ENCODE results near the gene UTS2. TPM values are rescaled to one million over a fixed set of nuclear protein-coding genes. Genes with fewer than 3 reads are reported as not detected.

Gene UTS2
- total RNA-seq, 3 donors from 2014 or later = 1.6 TPM; not detected in 2

GRCh38 chr1:7833035-7833434, 19.8 kb downstream of the UTS2 start:
- Histone ChIP-seq H3K9me3 (no peaks in the 10 kb centered on the region), H3K27me3 (no peaks in the 10 kb centered on the region), H3K36me3 (peaks cover 6% of the 10 kb centered on the region), H3K27ac (no peak overlapping the region), H3K4me1 (no peaks in the 10 kb centered on the region), H3K4me3 (no peak overlapping the region)
- TF ChIP-seq, protein P1, sequence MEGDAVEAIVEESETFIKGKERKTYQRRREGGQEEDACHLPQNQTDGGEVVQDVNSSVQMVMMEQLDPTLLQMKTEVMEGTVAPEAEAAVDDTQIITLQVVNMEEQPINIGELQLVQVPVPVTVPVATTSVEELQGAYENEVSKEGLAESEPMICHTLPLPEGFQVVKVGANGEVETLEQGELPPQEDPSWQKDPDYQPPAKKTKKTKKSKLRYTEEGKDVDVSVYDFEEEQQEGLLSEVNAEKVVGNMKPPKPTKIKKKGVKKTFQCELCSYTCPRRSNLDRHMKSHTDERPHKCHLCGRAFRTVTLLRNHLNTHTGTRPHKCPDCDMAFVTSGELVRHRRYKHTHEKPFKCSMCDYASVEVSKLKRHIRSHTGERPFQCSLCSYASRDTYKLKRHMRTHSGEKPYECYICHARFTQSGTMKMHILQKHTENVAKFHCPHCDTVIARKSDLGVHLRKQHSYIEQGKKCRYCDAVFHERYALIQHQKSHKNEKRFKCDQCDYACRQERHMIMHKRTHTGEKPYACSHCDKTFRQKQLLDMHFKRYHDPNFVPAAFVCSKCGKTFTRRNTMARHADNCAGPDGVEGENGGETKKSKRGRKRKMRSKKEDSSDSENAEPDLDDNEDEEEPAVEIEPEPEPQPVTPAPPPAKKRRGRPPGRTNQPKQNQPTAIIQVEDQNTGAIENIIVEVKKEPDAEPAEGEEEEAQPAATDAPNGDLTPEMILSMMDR (IDR thresholded peaks at IDR 0.05) = no peak
- TF ChIP-seq POLR2A (IDR thresholded peaks at IDR 0.05) (no peak), POLR2AphosphoS5 (IDR thresholded peaks at IDR 0.05) (no peak)
- DNase-seq (ENCODE audit: low spot score in 2 of 2) = no peak
- intact Hi-C loops (cut with DNase I; ENCODE audit: low total_unique reads) = no loop called here

GRCh38 chr1:7831458-7831857, 21.4 kb downstream of the UTS2 start:
- H3K27ac ChIP-seq = no peak overlapping the region
- no peak for DNase-seq (ENCODE audit: low spot score in 2 of 2)
- no peaks in the 10 kb centered on the region for H3K27me3 ChIP-seq
- no peak overlapping the region for H3K4me3 ChIP-seq
- H3K4me1 ChIP-seq = no peaks in the 10 kb centered on the region
- no peaks in the 10 kb centered on the region for H3K9me3 ChIP-seq
- TF ChIP-seq, protein P1 (IDR thresholded peaks at IDR 0.05) = no peak
- TF ChIP-seq POLR2AphosphoS5 (IDR thresholded peaks at IDR 0.05) (no peak), POLR2A (IDR thresholded peaks at IDR 0.05) (no peak)
- H3K36me3 ChIP-seq = peaks cover 6% of the 10 kb centered on the region
- intact Hi-C loops (cut with DNase I; ENCODE audit: low total_unique reads) = no loop called here

GRCh38 chr1:7827126-7827955, 25.5 kb downstream of the UTS2 start:
- H3K27ac ChIP-seq = no peak overlapping the region
- no peaks in the 10 kb centered on the region for H3K4me1 ChIP-seq
- peak overlapping the region in 1 of 3 donors; percentile 23 for H3K4me3 ChIP-seq

DNA sequence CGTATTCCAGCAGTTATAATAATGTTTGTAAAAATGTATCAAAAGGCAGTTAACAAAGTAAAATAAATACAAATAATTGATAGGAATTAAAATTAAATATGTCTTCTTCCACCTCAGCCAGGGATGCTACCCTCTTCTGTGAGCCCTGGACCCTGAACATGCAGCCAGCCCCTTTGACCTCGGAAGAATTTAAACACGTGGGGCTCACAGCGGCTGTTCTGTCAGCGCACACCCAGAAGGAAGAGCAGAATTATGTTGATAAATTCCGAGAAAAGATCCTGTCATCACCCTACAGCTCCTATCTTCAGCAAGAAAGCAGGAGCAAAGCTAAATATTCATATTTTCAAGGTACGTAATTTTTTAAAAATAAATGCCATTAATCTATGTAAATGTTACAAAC, 26.5 kb downstream of the UTS2 start:
- TF ChIP-seq, protein P1 (IDR thresholded peaks at IDR 0.05) = no peak
- TF ChIP-seq POLR2A (IDR thresholded peaks at IDR 0.05) = no peak
- TF ChIP-seq POLR2AphosphoS5 (IDR thresholded peaks at IDR 0.05) = no peak

More at GRCh38 chr1:7827126-7827955, 25.5 kb downstream of the UTS2 start:
- intact Hi-C loops (cut with DNase I; ENCODE audit: low total_unique reads) = no loop called here
- H3K9me3 ChIP-seq = no peaks in the 10 kb centered on the region
- TF ChIP-seq POLR2A (IDR thresholded peaks at IDR 0.05) = no peak
- TF ChIP-seq, protein P1 (IDR thresholded peaks at IDR 0.05) = no peak
- H3K27me3 ChIP-seq = no peaks in the 10 kb centered on the region
- no peak for DNase-seq (ENCODE audit: low spot score in 2 of 2)
- peaks cover 6% of the 10 kb centered on the region for H3K36me3 ChIP-seq

GRCh38 chr1:7824701-7825100, 28.2 kb downstream of the UTS2 start:
- TF ChIP-seq POLR2A (IDR thresholded peaks at IDR 0.05) = no peak
- TF ChIP-seq POLR2AphosphoS5 (IDR thresholded peaks at IDR 0.05) = no peak
- TF ChIP-seq, protein P1 (IDR thresholded peaks at IDR 0.05) = no peak
- intact Hi-C loops (cut with DNase I; ENCODE audit: low total_unique reads) = no loop called here
- H3K4me1 ChIP-seq = no peaks in the 10 kb centered on the region
- no peak overlapping the region for H3K27ac ChIP-seq
- H3K4me3 ChIP-seq = no peak overlapping the region
- peaks cover 6% of the 10 kb centered on the region for H3K36me3 ChIP-seq
- no peak for DNase-seq (ENCODE audit: low spot score in 2 of 2)
- no peaks in the 10 kb centered on the region for H3K9me3 ChIP-seq
- no peaks in the 10 kb centered on the region for H3K27me3 ChIP-seq

More for the DNA sequence above, 26.5 kb downstream of the UTS2 start:
- Histone ChIP-seq H3K27ac (no peak overlapping the region), H3K4me1 (no peaks in the 10 kb centered on the region), H3K27me3 (no peaks in the 10 kb centered on the region), H3K36me3 (peaks cover 6% of the 10 kb centered on the region), H3K4me3 (no peak overlapping the region), H3K9me3 (no peaks in the 10 kb centered on the region)
- intact Hi-C loops (cut with DNase I; ENCODE audit: low total_unique reads) = no loop called here
- DNase-seq (ENCODE audit: low spot score in 2 of 2) = no peak
